Activated T-helper 1 cell treated with anti-CD3 and anti-CD28 coated beads, Interleukin-2, amount 50 U/mL, for 16 hours (primary cell): ENCODE results near the gene ATP2A2.

Source experiments
- DNase-seq, 2 donors: peaks; one replicate each; pipeline ENCODE4 v3.0.0-alpha.2; 2020; ENCODE audit warnings: low read depth in 1 of 2, low spot score in 1 of 2

The ATP2A2 gene

DNA sequence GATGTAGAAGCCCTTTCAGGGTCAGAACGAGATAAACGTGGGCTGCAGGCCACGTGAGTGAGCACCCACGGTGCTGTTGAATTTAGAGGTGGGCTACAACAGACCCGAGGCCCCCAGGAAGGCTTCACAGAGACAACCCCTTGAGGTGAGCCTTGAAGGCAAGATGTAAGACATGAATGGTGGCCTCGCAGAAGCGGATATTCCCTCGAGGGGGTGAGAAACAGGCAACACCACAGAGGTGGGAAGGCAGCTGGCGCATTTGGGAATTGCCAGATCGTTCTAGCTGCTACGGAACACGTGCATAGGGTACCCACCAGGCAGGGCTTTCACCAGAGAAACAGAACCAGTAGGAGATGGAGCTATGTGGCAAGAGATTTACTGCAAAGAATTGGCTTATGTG is 22.6 kb upstream of the ATP2A2 start:
- no peak for DNase-seq

DNA sequence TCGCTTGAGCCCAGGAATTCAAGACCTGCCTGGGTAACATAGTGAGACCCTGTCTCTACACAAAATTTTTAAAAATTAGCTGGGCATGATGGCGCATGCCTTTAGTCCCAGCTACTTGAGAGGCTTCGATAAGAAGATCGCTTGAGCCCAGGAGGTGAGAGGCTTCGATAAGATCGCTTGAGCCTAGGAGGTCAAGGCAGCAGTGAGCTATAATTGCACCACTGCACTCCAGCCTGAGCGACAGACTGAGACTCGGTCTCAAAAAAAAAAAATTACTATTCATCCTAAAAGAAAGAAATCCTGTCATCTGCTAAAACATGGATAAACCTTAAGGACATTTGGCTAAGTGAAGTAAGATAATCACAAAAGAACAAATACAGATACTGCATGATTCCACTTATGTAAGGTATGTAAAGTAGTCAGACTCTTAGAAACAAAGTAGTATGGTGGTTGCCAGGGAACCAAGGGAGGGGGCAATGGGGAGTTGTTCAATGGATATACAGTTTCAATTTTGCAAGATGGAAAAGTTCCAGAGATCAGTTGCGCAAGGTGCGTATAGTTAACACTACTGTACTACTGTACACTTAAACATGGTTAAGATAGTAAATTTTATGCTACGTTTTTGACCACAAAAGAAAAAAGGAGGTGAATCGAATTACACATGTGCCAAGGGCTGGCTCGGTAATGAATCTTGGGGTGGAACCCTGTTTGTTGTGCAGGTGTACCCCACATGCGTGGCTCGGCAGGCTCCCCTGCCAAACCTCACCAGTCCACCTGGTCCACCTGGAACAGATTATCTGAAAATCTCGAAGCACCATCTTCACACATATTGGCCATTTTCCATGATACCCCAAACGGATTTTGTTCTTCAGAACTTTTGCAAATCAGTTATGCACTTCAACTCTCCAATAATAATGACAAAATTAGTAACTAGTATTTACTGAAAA is 18.3 kb upstream of the ATP2A2 start:
- DNase-seq: no peak

DNA sequence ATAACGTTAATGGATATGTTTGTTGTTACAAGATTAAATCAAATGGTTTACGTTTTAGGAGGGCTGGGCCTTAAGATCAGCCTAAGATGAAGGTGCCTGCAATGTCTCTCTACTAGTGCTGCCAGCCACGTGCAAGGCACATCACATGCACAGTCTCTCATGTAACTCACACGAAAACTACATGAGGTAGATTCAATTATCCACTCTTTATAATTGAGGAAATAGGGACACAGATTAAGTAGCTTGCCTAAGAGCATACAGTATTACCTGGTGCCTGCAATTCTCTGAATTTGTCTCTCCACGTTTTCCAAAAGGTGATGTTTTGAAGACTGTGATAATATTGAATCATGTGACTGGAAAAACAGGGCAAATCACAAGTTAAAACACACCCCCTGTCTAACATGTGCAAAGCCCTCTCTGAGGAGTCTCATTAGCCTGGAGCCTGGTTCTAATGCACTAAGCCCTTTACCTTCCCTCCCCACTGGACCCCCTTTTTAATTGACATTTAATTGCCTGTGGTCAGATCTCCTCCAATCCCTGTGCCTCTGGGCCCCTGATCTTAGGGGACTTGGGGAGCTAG is 14.6 kb upstream of the ATP2A2 start:
- no peak for DNase-seq

DNA sequence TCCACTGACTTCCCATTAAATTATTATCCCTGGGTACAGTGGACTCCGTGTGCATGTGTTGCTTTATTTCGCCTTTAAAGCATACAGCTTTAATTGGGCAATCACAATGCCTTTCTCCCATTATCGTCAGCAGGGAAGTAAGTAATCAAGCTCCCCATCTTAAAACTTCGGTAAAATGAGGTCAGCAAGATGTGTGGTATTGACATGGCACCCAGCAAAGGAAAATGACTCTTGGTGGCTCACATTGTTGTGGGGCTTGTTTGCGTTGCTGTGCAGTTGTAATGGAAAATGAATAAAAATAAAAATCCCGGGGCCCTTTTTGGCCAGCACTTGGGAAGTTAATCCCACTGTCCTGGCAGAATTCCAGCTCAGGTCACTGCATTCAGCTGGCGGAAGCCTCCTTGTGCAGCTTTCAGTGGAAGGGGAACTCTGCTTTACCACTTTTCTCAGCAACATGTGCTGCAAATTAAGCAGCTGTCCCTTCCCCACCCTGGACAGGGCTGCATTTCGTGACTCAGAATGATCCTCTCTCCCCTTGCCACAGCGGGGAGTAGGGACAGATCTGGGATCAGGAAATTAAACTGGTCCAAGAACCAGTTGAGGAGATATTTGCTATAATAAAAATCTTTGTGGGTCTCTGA is 13.9 kb upstream of the ATP2A2 start:
- DNase-seq: no peak

DNA sequence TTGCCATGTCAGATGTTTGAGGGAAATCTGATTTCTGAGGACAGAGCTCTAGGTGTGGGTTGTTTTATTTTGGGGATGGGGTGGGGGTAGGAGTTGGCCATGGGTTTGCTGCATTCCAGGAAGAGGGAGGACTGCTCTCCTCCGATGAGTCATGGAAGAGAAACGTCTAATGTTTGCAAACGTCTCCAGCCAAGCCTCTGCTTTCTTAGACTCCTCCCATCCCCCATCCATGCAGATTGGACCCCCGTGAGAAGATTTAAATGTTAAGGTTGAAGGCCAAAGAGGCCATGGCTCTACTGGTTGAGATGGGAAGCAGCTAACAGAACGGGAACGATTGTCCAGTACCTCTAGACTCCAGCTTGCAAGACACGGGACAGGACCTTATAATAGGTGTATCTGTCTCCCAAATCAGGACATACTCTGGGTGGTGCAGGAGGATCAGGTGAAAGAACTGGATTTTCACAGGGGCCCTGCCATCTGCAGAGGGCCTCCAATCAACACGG is 11.4 kb upstream of the ATP2A2 start:
- DNase-seq: no peak

DNA sequence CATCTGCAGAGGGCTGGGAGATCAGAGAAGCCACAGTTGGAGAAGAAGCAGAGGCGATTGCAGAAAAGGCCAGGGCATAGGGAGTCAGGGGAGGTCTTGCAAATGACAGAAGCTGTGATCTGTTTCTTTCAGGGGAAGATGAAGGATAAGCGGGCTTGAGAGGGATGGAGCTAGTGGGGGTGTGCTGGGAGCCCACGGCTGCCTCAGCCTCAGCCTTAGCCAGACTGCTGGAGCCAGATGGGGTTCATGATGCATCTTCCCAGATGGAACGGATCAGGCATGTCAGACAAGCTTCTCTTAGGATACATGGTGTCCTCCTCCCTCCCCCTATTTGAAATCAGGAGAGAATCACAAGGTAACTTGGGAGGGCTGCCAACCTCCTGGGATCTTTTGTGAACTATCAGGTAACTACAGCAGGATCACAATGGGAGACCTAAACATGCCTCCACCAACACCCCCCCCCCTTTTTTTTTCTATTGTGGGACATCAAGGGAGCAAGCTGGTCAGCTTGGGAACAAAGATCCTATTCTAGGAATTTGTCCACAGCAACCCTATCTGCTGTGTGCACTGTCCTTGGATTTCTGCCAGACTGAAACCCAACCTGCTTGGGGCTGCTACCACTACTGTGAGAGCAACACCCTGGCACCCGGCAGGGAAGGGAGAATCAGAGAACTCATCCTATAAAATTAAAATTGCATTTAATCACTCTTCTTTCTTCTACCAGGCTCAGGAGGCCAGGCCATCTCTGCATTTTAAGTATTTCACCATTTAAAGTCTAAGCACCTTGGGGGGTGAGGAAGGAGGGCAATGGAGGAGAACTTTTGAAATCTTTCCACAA is 10.7 kb upstream of the ATP2A2 start:
- no peak for DNase-seq

DNA sequence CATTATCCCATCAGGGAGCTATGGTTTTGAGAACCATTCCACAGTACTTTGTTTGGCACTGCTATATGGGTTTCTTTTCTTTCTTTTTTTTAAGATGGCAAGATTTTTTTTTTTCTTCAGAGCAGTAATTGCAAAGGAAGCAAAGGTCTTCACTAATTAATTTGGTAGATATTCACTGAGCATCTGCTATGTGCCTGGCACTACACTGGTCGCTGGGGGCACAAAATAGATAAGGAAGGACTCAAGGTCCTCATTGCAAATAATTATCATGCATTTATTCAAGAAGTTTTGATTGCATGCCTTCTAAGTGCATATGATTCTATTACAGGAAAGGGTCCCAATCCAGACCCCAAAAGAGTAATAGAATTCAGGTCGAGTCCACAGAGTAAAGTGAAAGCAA is 10.0 kb upstream of the ATP2A2 start:
- DNase-seq: no peak

DNA sequence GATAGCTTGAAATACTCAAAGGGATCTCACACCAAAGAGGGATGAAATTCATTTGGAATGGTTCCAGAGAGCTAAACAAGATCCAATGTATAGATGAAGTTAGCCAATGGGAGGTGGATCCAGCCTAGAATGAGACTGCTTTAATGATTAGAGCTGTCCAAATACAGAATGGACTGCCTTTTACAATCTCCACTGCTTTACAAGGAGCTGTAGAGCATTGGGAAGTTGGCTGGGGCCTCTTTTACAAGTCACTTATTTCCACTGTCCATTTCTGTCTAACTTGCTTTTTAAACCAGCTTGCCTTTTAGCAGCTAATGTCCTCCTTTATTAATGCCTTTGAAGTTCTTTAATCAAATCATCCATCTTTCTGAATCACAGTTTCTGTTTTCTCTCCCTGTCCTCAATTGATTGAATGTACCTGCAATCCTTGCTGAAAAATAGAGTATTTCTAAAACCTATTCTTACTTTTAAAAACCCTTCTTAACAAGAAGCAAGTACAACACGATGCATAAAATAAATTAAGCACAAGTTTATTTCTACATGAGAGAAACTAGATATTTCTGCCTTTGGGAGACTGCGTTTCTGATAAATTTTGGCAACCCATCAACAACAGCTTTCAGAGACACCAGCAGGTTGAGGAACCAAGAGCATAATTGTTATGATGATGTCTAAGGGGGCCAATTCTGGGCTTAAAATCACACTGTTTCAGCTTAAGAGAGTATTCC is 3.4 kb upstream of the ATP2A2 start:
- no peak for DNase-seq

DNA sequence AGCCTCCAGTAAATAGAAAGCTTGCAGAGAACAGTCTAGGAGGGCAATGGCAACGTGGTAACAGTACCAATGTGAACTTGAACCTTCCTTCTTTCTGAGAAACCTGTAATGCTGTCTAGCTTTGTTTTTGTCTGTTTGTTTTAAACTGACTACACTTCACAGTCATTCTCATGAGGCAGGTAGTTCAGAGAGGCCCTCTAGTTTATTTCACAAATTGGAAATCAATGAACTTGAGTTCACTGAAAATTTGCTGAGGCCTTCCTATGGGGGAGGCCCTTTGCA is 2.9 kb upstream of the ATP2A2 start:
- no peak for DNase-seq

DNA sequence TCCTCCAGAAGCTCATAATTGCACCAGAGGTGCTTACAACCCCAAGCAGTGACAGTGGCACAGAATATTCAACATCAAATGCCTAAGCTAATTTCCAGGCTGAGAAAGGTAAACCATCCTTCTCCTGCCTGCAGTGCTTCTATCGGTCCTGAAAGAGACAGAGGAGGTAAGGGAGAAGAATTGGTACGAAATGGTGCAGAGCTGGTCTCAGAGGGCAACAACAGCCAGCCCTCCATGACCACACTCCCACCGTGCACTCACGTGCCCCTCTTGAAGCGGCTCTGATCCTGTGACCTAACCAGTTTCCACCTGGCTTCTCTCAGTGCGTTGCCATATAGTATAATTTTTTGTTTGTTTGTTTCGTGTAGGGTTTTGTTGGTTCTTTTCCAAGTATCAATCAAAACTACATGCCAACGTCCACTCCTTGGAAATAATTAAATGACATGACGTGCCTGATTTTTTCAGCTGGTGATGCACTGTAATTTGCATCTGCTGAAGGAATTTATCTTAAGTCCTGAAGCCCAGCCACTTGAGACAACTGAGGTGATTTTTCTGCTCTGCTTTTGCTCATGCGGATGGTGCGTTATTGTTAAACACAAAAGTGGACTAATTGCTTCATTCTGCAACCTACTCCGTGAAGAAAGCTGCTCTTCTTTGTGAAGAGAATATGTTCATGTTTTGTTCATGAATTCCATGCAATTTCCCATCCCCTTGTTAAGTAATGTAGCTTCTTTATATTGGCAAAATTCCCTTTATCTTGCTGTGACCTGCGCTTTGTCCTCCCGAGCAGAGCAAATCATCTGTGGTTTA is 1.3 kb upstream of the ATP2A2 start:
- no peak for DNase-seq

DNA sequence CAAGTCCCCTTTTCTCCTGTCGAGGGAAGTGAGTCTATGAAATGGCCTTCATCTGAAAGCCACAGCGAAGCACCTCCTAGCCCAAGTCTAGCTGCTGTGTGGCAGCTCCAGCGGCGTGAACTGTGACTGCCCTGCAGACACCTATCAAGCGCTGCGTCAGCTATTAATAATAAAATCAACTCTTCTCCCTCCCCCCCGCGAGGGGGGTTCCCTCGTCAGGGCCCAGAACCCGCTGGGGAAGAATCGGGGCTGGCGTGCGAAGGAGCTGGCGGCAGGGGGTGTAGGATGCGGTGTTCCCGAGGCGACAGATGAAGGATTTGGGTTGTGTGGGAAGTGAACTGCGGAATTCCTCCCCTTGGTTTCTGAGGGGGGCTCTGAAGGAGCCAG is 662 bp upstream of the ATP2A2 start:
- DNase-seq: peak; percentile 23 to 38

DNA sequence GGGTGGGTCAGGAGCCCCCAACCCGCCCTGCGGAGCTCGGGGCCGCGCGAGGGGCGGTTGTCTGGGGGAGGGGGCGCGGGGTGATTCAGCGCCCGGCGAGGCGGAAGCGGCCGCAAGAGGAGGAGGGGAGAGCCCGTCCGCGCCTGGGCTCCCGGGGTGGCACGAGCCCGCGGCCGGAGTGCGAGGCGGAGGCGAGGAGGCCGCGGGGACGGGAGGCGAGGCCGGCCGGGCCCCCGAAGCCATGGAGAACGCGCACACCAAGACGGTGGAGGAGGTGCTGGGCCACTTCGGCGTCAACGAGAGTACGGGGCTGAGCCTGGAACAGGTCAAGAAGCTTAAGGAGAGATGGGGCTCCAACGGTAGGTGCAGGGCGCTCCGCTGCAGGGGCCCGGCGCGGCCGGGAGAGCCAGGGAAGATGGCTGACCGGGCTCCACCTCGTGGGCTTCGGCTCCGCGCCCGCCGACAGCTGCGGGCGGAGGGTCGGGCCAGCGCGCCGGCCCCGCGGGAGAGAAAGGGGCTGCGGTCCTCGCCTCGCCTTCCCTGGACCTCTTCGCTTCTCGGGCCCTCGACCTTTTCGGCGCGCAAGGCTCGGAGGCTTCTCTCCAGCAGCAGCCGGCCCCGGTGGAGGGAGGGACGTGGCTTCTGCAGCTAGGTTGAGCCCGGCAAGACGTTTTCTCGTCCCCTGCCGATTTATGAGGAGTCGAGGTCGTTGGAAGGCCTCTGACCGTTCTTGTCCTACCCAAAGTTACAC is 677 bp downstream of the ATP2A2 start:
- DNase-seq: peak; percentile 12 to 39

DNA sequence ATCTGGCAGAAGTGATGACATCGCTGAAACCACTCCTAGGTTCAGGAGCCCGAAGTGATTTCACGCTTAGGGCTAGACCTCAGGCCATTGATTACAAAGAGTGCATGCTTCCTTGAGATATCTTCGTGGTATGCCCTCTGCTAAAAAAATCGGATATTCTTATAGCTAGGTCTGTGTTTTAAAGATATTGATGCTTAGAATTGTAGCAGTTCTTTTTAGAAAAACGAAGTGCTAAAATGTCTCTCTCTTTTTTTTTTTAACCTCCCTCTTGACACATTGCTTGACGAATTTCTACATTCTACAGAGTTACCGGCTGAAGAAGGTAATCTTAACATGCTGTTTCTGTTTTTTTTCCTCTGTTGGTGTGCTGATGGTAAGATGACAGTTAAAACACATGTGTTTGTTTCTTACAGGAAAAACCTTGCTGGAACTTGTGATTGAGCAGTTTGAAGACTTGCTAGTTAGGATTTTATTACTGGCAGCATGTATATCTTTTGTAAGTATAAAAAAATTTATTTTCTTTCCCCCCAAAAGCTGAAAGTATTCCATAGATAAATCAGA is 1.3 kb downstream of the ATP2A2 start:
- DNase-seq: no peak

DNA sequence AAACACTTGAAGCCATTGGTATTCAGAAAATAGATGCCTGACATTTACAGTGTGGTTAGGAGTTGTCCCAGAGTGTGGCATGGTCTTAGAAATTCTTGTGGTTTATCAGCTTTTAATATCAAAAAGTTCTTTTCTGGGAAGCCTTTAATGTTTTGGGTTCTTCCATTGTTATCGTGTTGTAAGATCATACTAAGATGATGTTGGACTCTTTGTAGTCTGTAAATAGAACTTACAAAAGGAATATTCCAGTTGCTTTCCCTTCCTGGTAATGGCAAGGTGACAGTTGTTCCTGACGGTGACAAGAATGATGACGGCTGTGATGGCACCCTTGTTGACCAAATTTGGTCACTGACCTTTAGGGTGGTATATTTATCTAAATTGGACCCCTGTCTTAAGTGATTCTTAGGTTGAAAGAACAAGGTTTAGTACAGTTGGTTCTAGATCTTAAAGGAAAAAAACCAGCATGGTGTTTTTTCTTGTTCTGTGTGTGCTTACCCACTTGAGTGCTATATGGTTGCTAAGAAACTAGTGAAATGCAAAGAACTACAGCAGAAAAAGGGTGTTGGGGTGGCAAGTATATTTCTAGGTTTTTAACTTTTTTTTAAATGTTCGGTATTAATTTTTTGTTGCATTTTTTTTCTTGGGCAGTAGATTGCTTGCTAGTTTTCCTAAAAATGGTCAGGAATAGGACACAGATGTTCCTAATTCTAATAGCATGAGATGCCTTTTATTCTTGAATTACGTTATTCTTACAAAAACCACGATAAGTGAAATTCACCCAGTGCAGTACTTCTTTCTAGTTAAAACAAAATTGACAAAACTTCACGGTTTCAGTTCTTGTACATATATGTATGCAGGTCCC is 2.1 kb downstream of the ATP2A2 start:
- DNase-seq: no peak

DNA sequence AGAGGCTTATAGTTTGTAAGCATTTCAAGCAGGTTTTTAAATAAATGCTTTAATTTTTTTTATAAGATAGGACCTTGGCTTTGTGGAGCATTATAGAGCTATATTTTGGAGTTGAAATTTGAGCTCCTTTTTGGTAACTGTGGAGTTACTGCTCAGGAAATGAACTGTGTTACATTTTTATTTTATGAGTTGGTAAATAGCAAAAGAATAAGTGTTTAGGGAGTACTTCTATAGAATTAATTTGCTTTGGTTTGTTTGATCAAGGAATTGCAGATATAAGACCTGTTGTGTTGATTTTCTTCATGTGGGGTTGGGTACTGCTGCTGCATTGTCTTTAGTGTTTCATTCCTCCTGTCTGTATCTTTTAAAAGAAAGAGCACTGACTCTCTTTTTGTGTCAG is 3.5 kb downstream of the ATP2A2 start:
- DNase-seq: no peak

DNA sequence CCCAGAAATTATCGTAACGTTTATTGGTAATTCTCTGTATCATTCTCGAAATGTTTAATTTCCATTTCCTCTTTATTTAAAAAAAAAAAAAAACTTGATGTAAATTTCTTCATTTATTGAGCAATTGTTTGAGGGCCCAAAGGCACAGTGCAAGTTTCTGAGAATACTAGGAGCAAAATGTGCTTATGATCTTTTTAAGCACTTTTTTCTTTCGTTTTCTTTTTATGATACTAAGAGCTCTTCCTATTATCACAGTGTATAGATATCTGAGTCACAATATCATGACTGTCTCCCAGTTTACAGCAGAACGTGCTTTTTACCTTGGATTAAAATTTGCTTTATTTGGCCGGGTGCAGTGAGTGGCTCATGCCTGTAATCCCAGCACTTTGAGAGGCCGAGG is 5.6 kb downstream of the ATP2A2 start:
- no peak for DNase-seq

DNA sequence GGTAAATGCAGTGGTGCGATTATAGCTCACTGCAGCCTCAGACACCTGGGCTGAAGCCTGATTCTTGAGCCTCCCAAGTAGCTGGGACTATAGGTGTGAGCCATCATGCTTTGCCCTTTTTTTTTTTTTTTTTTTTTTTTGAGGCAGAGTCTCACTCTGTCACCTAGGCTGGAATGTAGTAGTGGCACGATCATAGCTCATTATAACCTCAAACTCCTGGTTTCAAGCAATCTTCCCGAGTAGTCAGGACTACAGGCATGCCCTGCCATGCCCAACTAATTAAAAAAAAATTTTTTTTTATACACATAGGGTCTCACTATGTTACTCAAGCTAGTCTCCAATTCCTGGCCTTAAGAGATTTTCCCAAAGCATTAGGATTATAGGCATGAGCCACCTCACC is 6.9 kb downstream of the ATP2A2 start:
- no peak for DNase-seq
